Trophoblast cell (in vitro differentiated cells and primary cell): ENCODE results near the gene MAML3.
A peak's percentile ranks its signal among the peaks of the same experiment; 100 is the strongest.

ENCODE experiments used
- DNase-seq, 2 donors: peaks; one replicate each; pipeline ENCODE4 v3.0.0-alpha.2; 2016
- H2AFZ ChIP-seq: 2 replicates; pipeline ENCODE4 v1.6.1; 2013; ENCODE audit warnings: low read length, moderate library complexity, mild to moderate bottlenecking; ENCODE audit not compliant: insufficient read depth, poor library complexity
- H2AK5ac ChIP-seq: 2 replicates; pipeline ENCODE4 v1.6.1; 2013; ENCODE audit warnings: mild to moderate bottlenecking, low read length
- H2BK120ac ChIP-seq: 2 replicates; pipeline ENCODE4 v1.6.1; 2013; ENCODE audit warnings: low read length, mild to moderate bottlenecking, moderate library complexity; ENCODE audit not compliant: insufficient read depth, poor library complexity
- H2BK12ac ChIP-seq: 2 replicates; pipeline ENCODE4 v1.6.1; 2013; ENCODE audit warnings: mild to moderate bottlenecking, low read length, moderate library complexity
- H2BK5ac ChIP-seq: 2 replicates; pipeline ENCODE4 v1.6.1; 2013; ENCODE audit warnings: low read length, low read depth, moderate library complexity, mild to moderate bottlenecking; ENCODE audit not compliant: poor library complexity
- H3K14ac ChIP-seq: 2 replicates; pipeline ENCODE4 v1.6.1; 2013; ENCODE audit warnings: mild to moderate bottlenecking, low read length
- H3K18ac ChIP-seq: 2 replicates; pipeline ENCODE4 v1.6.1; 2013; ENCODE audit warnings: mild to moderate bottlenecking, low read length
- H3K23ac ChIP-seq: 2 replicates; pipeline ENCODE4 v1.6.1; 2013; ENCODE audit warnings: low read length
- H3K27ac ChIP-seq: 2 replicates; pipeline ENCODE4 v1.5.1; 2013; ENCODE audit warnings: low read depth, mild to moderate bottlenecking, inconsistent platforms, low read length, moderate library complexity
- H3K27me3 ChIP-seq: 2 replicates; pipeline ENCODE4 v1.6.1; 2013; ENCODE audit warnings: inconsistent platforms, mild to moderate bottlenecking, low read length, moderate library complexity; ENCODE audit not compliant: insufficient read depth
- H3K36me3 ChIP-seq, 2 experiments: 1 replicate in 1 of 2; 2 replicates in 1 of 2; pipeline ENCODE4 v1.6.1; 2013; ENCODE audit warnings: low read length in 2 of 2, mild to moderate bottlenecking in 2 of 2, moderate library complexity in 1 of 2; ENCODE audit not compliant: insufficient read depth in 2 of 2, control insufficient read depth in 1 of 2
- H3K4ac ChIP-seq: 2 replicates; pipeline ENCODE4 v1.6.1; 2013; ENCODE audit warnings: low read depth, mild to moderate bottlenecking, low read length, moderate library complexity
- H3K4me1 ChIP-seq, 2 experiments: 1 replicate in 1 of 2; 2 replicates in 1 of 2; pipeline ENCODE4 v1.6.1; 2013; ENCODE audit warnings: low read length in 2 of 2, mild to moderate bottlenecking in 2 of 2, moderate library complexity in 1 of 2; ENCODE audit not compliant: insufficient read depth in 2 of 2, control insufficient read depth in 1 of 2
- H3K4me2 ChIP-seq: 2 replicates; pipeline ENCODE4 v1.6.1; 2013; ENCODE audit warnings: inconsistent platforms, mild to moderate bottlenecking, low read length, moderate library complexity
- H3K4me3 ChIP-seq: 2 replicates; pipeline ENCODE4 v1.5.1; 2013; ENCODE audit warnings: mild to moderate bottlenecking, low read depth, low read length, inconsistent platforms
- H3K79me1 ChIP-seq: one replicate; pipeline ENCODE4 v1.6.1; 2013; ENCODE audit warnings: low read length
- H3K79me2 ChIP-seq: 2 replicates; pipeline ENCODE4 v1.6.1; 2013; ENCODE audit warnings: low read length, mild to moderate bottlenecking; ENCODE audit not compliant: control insufficient read depth, insufficient read depth, poor library complexity
- H3K9ac ChIP-seq: 2 replicates; pipeline ENCODE4 v1.6.1; 2013; ENCODE audit warnings: mild to moderate bottlenecking, low read length
- H3K9me3 ChIP-seq: 2 replicates; pipeline ENCODE4 v1.6.1; 2013; ENCODE audit warnings: low read depth, mild to moderate bottlenecking, control low read depth, inconsistent platforms, low read length; ENCODE audit not compliant: insufficient read depth
- H4K12ac ChIP-seq: 2 replicates; pipeline ENCODE4 v1.6.1; 2013; ENCODE audit warnings: low read depth, mild to moderate bottlenecking, low read length, moderate library complexity
- H4K8ac ChIP-seq: 2 replicates; pipeline ENCODE4 v1.6.1; 2013; ENCODE audit warnings: low read depth, mild to moderate bottlenecking, low read length, moderate library complexity
- H4K91ac ChIP-seq: one replicate; pipeline ENCODE4 v1.6.1; 2013; ENCODE audit warnings: low read depth, mild to moderate bottlenecking, low read length, moderate library complexity
- WGBS: extraction: QIAGEN DNeasy Blood & Tissue Kit; methylation state at CpG from one replicate; pipeline ENCODE4 v1.1.7; 2013; ENCODE audit warnings: missing lambda C conversion rate; ENCODE audit not compliant: insufficient read length, insufficient coverage; ENCODE audit errors: extremely low coverage; 5-methylcytosine and 5-hydroxymethylcytosine counted together

MAML3 gene

DNA sequence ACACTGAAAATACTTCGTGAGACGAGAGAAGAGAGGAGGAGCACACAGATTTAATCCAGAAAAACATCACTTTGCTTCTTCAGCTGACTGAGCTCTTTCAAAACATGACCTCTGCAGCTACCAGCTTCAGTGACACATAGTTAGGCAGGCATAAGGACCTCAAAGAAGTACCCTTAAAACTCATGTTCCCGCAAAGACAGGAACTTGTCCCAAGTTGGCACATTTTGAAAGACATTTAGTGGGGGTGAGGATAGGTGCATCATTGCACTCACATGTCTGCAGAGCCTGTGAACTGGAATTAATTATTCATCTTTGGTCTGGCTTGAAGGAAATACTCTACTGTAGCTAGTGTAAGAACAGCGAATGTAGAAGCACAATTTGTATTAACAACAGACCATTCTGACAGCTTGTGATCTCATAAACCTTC, 266.6 kb downstream of the MAML3 start:
- Histone ChIP-seq H2BK5ac (no peak overlapping the region), H3K4me2 (no peak overlapping the region), H4K91ac (no peak overlapping the region), H3K9me3 (no peaks in the 10 kb centered on the region), H3K27ac (no peak overlapping the region), H3K4ac (no peak overlapping the region), H3K9ac (no peak overlapping the region), H3K79me1 (no peaks in the 10 kb centered on the region), H3K14ac (no peak overlapping the region), H2AFZ (no peak overlapping the region), H2BK12ac (no peak overlapping the region), H3K23ac (no peak overlapping the region), H3K18ac (no peak overlapping the region), H3K4me1 (peaks cover 10 to 12% of the 10 kb centered on the region in 2 experiments), H3K36me3 (peaks cover 3 to 7% of the 10 kb centered on the region in 2 experiments), H3K79me2 (no peaks in the 10 kb centered on the region), H3K4me3 (no peak overlapping the region), H2BK120ac (no peak overlapping the region), H4K12ac (no peak overlapping the region), H2AK5ac (no peak overlapping the region), H4K8ac (no peak overlapping the region), H3K27me3 (no peaks in the 10 kb centered on the region)
- WGBS = no CpG with 5 or more reads among the region's 4 CpGs
- no peak for DNase-seq

GRCh38 chr4:139886798-139887197, 267.2 kb downstream of the MAML3 start:
- Histone ChIP-seq H3K23ac (no peak overlapping the region), H2AK5ac (no peak overlapping the region), H3K14ac (no peak overlapping the region), H3K4me1 (peaks cover 10 to 12% of the 10 kb centered on the region in 2 experiments), H3K36me3 (peaks cover 3 to 7% of the 10 kb centered on the region in 2 experiments), H3K79me2 (no peaks in the 10 kb centered on the region), H3K4ac (no peak overlapping the region), H2BK5ac (no peak overlapping the region), H3K9ac (no peak overlapping the region), H2BK12ac (no peak overlapping the region), H3K4me2 (no peak overlapping the region), H4K8ac (no peak overlapping the region), H4K91ac (no peak overlapping the region), H3K79me1 (no peaks in the 10 kb centered on the region), H4K12ac (no peak overlapping the region), H2BK120ac (no peak overlapping the region), H3K27me3 (no peaks in the 10 kb centered on the region), H2AFZ (no peak overlapping the region), H3K9me3 (no peaks in the 10 kb centered on the region), H3K27ac (no peak overlapping the region), H3K18ac (no peak overlapping the region), H3K4me3 (no peak overlapping the region)
- WGBS = no CpG with 5 or more reads among the region's 8 CpGs
- DNase-seq = peak in 1 of 2 donors; percentile 52

DNA sequence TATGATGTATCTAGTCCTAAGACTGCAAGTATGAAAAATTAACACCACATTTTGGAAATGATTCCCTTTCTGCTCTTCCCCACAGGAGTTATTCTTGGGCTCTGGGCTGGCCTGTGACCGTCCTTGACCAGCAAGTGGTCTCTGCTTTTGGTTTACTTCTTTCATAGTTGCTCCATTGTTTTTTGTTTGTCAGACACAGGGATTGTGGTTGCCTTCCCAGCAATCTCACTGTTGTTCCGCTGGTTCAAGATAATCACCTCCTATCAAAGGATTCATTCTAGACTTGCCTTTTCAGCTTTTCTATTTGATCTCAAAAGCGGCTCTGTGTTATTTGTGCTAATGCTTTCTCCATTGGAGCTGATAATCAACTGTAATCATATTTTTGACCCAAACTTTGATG, 269.5 kb downstream of the MAML3 start:
- Histone ChIP-seq H3K27me3 (no peaks in the 10 kb centered on the region), H3K4ac (no peak overlapping the region), H3K4me3 (no peak overlapping the region), H3K9ac (no peak overlapping the region), H3K79me1 (no peaks in the 10 kb centered on the region), H2BK12ac (no peak overlapping the region), H3K23ac (no peak overlapping the region), H3K36me3 (no peaks in the 10 kb centered on the region), H3K9me3 (no peaks in the 10 kb centered on the region), H3K14ac (no peak overlapping the region), H4K8ac (no peak overlapping the region), H3K4me2 (no peak overlapping the region), H3K4me1 (peaks cover 3 to 7% of the 10 kb centered on the region in 2 experiments), H3K18ac (no peak overlapping the region), H2AFZ (no peak overlapping the region), H4K12ac (no peak overlapping the region), H2BK5ac (no peak overlapping the region), H4K91ac (no peak overlapping the region), H2AK5ac (no peak overlapping the region), H3K79me2 (no peaks in the 10 kb centered on the region), H3K27ac (no peak overlapping the region), H2BK120ac (no peak overlapping the region)
- no peak for DNase-seq
- no CpG with 5 or more reads among the region's 3 CpGs for WGBS

- H3K14ac ChIP-seq = no peak overlapping the region
- no peak overlapping the region for H2BK5ac ChIP-seq
- H3K4me2 ChIP-seq = no peak overlapping the region
- no peaks in the 10 kb centered on the region for H3K79me1 ChIP-seq
- no peak overlapping the region for H3K27ac ChIP-seq
- no peaks in the 10 kb centered on the region for H3K79me2 ChIP-seq
- no CpG with 5 or more reads among the region's 5 CpGs for WGBS
- H3K18ac ChIP-seq = no peak overlapping the region
- no peak overlapping the region for H3K23ac ChIP-seq
- no peaks in the 10 kb centered on the region for H3K36me3 ChIP-seq
- H4K8ac ChIP-seq = no peak overlapping the region
- no peaks in the 10 kb centered on the region for H3K27me3 ChIP-seq
- no peak overlapping the region for H2AK5ac ChIP-seq
- H3K4ac ChIP-seq = no peak overlapping the region
- no peaks in the 10 kb centered on the region for H3K9me3 ChIP-seq
- no peak for DNase-seq
- no peak overlapping the region for H3K9ac ChIP-seq
- no peak overlapping the region for H4K91ac ChIP-seq
- H3K4me3 ChIP-seq = no peak overlapping the region
- no peak overlapping the region for H2BK12ac ChIP-seq
- no peaks in the 10 kb centered on the region for H3K4me1 ChIP-seq
- H4K12ac ChIP-seq = no peak overlapping the region
- H2AFZ ChIP-seq = no peak overlapping the region
- H2BK120ac ChIP-seq = no peak overlapping the region
Observed at GRCh38 chr4:139880841-139881240, 273.1 kb downstream of the MAML3 start.
